A673 (cell line): ENCODE measurements around the gene METTL22. TPM values are rescaled to one million over a fixed set of nuclear protein-coding genes. Genes with fewer than 3 reads are reported as not detected.

Experiments used
- BruUV-seq: library from RNA; stranded (reverse); fragments of 400-500 nt; replicated peaks from 2 replicates; lab custom pipeline; 2021; lab: Mats Ljungman, UMichigan
- CTCF ChIA-PET: fragments of 300-600 bp; sonication (Branson Sonifier 250); formaldehyde crosslinking; loops from one replicate; lab custom pipeline; 2022; ENCODE audit warnings: antibody characterized with exemption; lab: Charles Lee
- POLR2A ChIA-PET: fragments of 300-600 bp; sonication (Branson Sonifier 250); formaldehyde crosslinking; loops from one replicate; lab custom pipeline; 2022; ENCODE audit warnings: antibody characterized with exemption; ENCODE audit not compliant: low non-redundant PET; lab: Charles Lee
- DNase-seq: peaks from one replicate; pipeline ENCODE4 v3.0.0-alpha.2; 2015; ENCODE audit warnings: low spot score
- H3K27ac ChIP-seq: fragments of 200-600 bp; sonication (generic); 2 replicates; pipeline ENCODE4 v1.5.1; 2016; ENCODE audit warnings: mixed run types, low read depth, mild to moderate bottlenecking, mixed read lengths, antibody characterized with exemption, low read length; ENCODE audit not compliant: poor library complexity, severe bottlenecking
- H3K27me3 ChIP-seq: fragments of 200-600 bp; sonication (generic); replicated peaks from 2 replicates; pipeline ENCODE4 v1.6.1; 2017; ENCODE audit warnings: mixed run types, low read depth, mild to moderate bottlenecking, mixed read lengths, antibody characterized with exemption, low read length; ENCODE audit not compliant: insufficient read depth, poor library complexity
- H3K36me3 ChIP-seq: fragments of 200-600 bp; sonication (generic); 2 replicates; pipeline ENCODE4 v1.6.1; 2016; ENCODE audit warnings: mixed run types, mild to moderate bottlenecking, mixed read lengths, antibody characterized with exemption, low read length; ENCODE audit not compliant: insufficient read depth, poor library complexity, severe bottlenecking
- H3K4me1 ChIP-seq: fragments of 200-600 bp; sonication (generic); 2 replicates; pipeline ENCODE4 v1.6.1; 2017; ENCODE audit warnings: mixed run types, mild to moderate bottlenecking, mixed read lengths, antibody characterized with exemption, low read length; ENCODE audit not compliant: insufficient read depth, poor library complexity, severe bottlenecking
- H3K4me3 ChIP-seq: fragments of 200-600 bp; sonication (generic); 2 replicates; pipeline ENCODE4 v1.5.1; 2016; ENCODE audit warnings: low read depth, mixed run types, mild to moderate bottlenecking, mixed read lengths, low read length; ENCODE audit not compliant: poor library complexity, severe bottlenecking
- H3K9me3 ChIP-seq: fragments of 200-600 bp; sonication (generic); 2 replicates; pipeline ENCODE4 v1.6.1; 2016; ENCODE audit warnings: mixed run types, low read depth, mild to moderate bottlenecking, mixed read lengths, antibody characterized with exemption, low read length; ENCODE audit not compliant: poor library complexity, severe bottlenecking
- EZH2 ChIP-seq: fragments of 200-600 bp; sonication (generic); IDR thresholded peaks from 2 replicates; pipeline ENCODE4 v1.6.1; 2017; ENCODE audit warnings: borderline replicate concordance, low read depth, mild to moderate bottlenecking, mixed read lengths, antibody characterized with exemption, low read length; ENCODE audit not compliant: poor library complexity, severe bottlenecking
- intact Hi-C: fragments of 100-400 bp; cut with micrococcal nuclease; formaldehyde crosslinking; loops from one replicate; pipeline ENCODE4 v1.10.0; 2022; ENCODE audit not compliant: unreplicated experiment
- total RNA-seq: library from RNA; stranded (reverse); gene quantifications from 2 replicates; pipeline ENCODE4 v1.2.3, GENCODE V29; 2021
- TF ChIP-seq, protein P1 (sequence below): fragments of 300-800, 200-600 bp; sonication (generic); conservative IDR thresholded peaks from 2 replicates; pipeline ENCODE4 v1.5.1; 2017; ENCODE audit warnings: low read depth, mild to moderate bottlenecking, antibody characterized with exemption, low read length, moderate library complexity, mixed read lengths

Gene METTL22
- total RNA-seq, 1 experiment from 2014 or later, result 91.2 TPM

GRCh38 chr16:8614435-8615029 is 7.0 kb upstream of the METTL22 start:
- BruUV-seq, result no TSS peak
- H3K27me3 ChIP-seq, result no peaks in the 10 kb centered on the region
- H3K36me3 ChIP-seq, result no peaks in the 10 kb centered on the region
- intact Hi-C loops, result no loop called here
- no peak overlapping the region for H3K4me3 ChIP-seq
- no peak overlapping the region for H3K27ac ChIP-seq
- H3K4me1 ChIP-seq, result peaks cover 4% of the 10 kb centered on the region
- no peak for DNase-seq
- no peak for TF ChIP-seq EZH2
- TF ChIP-seq, protein P1, sequence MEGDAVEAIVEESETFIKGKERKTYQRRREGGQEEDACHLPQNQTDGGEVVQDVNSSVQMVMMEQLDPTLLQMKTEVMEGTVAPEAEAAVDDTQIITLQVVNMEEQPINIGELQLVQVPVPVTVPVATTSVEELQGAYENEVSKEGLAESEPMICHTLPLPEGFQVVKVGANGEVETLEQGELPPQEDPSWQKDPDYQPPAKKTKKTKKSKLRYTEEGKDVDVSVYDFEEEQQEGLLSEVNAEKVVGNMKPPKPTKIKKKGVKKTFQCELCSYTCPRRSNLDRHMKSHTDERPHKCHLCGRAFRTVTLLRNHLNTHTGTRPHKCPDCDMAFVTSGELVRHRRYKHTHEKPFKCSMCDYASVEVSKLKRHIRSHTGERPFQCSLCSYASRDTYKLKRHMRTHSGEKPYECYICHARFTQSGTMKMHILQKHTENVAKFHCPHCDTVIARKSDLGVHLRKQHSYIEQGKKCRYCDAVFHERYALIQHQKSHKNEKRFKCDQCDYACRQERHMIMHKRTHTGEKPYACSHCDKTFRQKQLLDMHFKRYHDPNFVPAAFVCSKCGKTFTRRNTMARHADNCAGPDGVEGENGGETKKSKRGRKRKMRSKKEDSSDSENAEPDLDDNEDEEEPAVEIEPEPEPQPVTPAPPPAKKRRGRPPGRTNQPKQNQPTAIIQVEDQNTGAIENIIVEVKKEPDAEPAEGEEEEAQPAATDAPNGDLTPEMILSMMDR, result no peak
- CTCF ChIA-PET, result no interaction called here
- no peaks in the 10 kb centered on the region for H3K9me3 ChIP-seq
- POLR2A ChIA-PET, result no interaction called here

DNA sequence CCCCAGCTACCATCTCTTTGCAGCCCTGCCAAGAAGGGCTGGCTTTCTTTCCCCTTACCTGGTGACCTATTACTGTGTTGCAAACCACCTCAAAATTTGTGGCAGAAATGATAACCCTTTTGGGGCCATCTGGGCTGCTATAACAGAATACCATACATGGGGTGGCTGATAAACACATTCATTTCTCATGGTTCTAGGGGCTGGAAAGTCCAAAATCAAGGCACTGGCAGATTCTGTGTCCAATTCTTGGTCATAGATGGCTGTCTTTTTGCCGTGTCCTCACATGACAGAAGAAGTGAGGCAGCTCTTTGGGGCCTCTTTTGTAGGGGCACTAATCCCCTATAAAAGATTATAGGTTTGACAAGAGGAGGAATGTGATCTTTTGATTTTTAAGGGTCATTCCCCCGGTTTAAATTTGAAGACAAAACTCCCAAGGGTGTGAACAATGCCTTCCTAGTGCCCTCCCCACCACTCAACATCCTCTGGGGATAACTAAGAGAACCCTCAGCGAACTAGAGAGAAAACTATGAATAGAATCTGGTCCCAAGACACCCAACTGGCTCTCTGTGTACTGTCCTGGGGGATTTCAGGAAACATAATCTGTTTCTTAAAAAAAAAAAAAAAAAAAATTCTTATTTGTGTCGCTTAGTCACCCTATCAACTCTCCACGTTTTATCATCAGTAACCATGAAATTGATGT is 1.7 kb upstream of the METTL22 start:
- no TSS peak for BruUV-seq
- peak; percentile 76 for DNase-seq
- Histone ChIP-seq H3K27me3 (no peaks in the 10 kb centered on the region), H3K36me3 (peaks cover 9% of the 10 kb centered on the region), H3K27ac (peak overlapping the region; percentile 39), H3K9me3 (no peaks in the 10 kb centered on the region), H3K4me3 (no peak overlapping the region), H3K4me1 (peaks cover 22% of the 10 kb centered on the region)
- no peak for TF ChIP-seq EZH2
- TF ChIP-seq, protein P1, result no peak
- intact Hi-C loops, result loop anchor here (2.0 kb wide), 1 partner anchor 43 kb away; no protein-coding TSS in a partner anchor
- CTCF ChIA-PET, result no interaction called here
- POLR2A ChIA-PET, result interaction anchor here (0.6 kb wide), 1 partner anchor 241 kb away, joined by 3 read pairs; no protein-coding TSS in a partner anchor

GRCh38 chr16:8620535-8620934 is 963 bp upstream of the METTL22 start:
- DNase-seq, result no peak
- Histone ChIP-seq H3K9me3 (no peaks in the 10 kb centered on the region), H3K27me3 (no peaks in the 10 kb centered on the region), H3K36me3 (peaks cover 14% of the 10 kb centered on the region), H3K4me3 (no peak overlapping the region), H3K4me1 (peaks cover 24% of the 10 kb centered on the region), H3K27ac (peak overlapping the region; percentile 39)
- BruUV-seq, result no TSS peak
- TF ChIP-seq, protein P1, result no peak
- no peak for TF ChIP-seq EZH2
- CTCF ChIA-PET, result no interaction called here
- POLR2A ChIA-PET, result interaction anchor here (0.6 kb wide), 1 partner anchor 241 kb away, joined by 3 read pairs; no protein-coding TSS in a partner anchor
- intact Hi-C loops, result loop anchor here (2.0 kb wide), 1 partner anchor 44 kb away; no protein-coding TSS in a partner anchor
